ENCODE results near the gene ERICH3.
A peak's percentile ranks its signal among the peaks of the same experiment; 100 is the strongest.

DNA sequence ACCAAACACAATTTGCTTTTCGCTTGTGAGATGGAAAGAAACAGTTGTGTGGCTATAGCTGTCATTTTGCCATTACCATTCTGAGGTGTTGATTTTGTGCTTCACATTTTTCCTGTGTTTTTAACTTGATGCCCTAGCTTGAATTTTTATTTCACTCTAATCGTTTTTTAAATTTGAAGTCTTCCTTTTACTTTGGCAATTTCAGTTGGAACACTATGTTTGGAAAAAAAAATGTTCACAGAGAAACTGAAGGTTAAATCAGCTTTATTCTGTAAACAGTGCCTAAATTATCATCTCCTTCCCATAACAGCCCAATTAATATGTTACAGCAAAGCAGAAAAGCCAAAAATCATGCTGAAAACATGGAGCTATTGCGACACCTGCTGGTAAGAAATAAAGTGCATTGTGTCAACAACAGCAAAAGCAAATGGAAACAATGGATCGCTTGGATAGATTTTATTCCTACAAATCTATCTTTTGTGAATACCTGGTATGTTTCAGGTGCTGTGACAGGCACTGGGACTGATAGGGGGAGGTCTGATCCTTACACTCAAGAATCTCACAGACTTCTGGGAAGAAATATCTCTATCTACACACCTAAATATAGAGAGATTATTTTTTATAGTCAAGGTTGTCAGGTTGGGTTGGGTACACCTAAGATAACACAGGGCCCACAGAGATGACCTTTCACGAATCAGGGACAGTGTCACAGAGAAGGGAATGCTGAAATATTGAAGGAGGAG is 16.2 kb upstream of the ERICH3 start:
- TF ChIP-seq, protein P1, sequence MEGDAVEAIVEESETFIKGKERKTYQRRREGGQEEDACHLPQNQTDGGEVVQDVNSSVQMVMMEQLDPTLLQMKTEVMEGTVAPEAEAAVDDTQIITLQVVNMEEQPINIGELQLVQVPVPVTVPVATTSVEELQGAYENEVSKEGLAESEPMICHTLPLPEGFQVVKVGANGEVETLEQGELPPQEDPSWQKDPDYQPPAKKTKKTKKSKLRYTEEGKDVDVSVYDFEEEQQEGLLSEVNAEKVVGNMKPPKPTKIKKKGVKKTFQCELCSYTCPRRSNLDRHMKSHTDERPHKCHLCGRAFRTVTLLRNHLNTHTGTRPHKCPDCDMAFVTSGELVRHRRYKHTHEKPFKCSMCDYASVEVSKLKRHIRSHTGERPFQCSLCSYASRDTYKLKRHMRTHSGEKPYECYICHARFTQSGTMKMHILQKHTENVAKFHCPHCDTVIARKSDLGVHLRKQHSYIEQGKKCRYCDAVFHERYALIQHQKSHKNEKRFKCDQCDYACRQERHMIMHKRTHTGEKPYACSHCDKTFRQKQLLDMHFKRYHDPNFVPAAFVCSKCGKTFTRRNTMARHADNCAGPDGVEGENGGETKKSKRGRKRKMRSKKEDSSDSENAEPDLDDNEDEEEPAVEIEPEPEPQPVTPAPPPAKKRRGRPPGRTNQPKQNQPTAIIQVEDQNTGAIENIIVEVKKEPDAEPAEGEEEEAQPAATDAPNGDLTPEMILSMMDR (IDR thresholded peaks at IDR 0.05): peak; percentile 63 to 81 (median 78)
- no peak for TF ChIP-seq POLR2A (IDR thresholded peaks at IDR 0.05; ENCODE audit: low read depth)

All from esophagus muscularis mucosa (tissue), 3 donors.